ENCODE results near the gene DLGAP1.

Gene DLGAP1

GRCh38 chr18:3960142-3960541 lies 495.0 kb downstream of the DLGAP1 start:
- no peak for DNase-seq (ENCODE audit: low read depth in 2 of 3, low spot score in 2 of 3)

GRCh38 chr18:3952031-3952430 lies 503.1 kb downstream of the DLGAP1 start:
- DNase-seq (ENCODE audit: low read depth in 2 of 3, low spot score in 2 of 3), result no peak

GRCh38 chr18:3950668-3951404 lies 504.3 kb downstream of the DLGAP1 start:
- no peak for DNase-seq (ENCODE audit: low read depth in 2 of 3, low spot score in 2 of 3)

- no peak for DNase-seq (ENCODE audit: low read depth in 2 of 3, low spot score in 2 of 3)
Observed at GRCh38 chr18:3948958-3949357, 506.1 kb downstream of the DLGAP1 start.

- no peak for DNase-seq (ENCODE audit: low read depth in 2 of 3, low spot score in 2 of 3)
Observed at GRCh38 chr18:3947383-3947782, 507.7 kb downstream of the DLGAP1 start.

- DNase-seq (ENCODE audit: low read depth in 2 of 3, low spot score in 2 of 3), result no peak
Observed at GRCh38 chr18:3935305-3935704, 519.8 kb downstream of the DLGAP1 start.

- no peak for DNase-seq (ENCODE audit: low read depth in 2 of 3, low spot score in 2 of 3)
Observed at GRCh38 chr18:3932276-3932675, 522.8 kb downstream of the DLGAP1 start.

- DNase-seq (ENCODE audit: low read depth in 2 of 3, low spot score in 2 of 3), result no peak
Observed at GRCh38 chr18:3931542-3932112, 523.5 kb downstream of the DLGAP1 start.

- no peak for DNase-seq (ENCODE audit: low read depth in 2 of 3, low spot score in 2 of 3)
Observed at GRCh38 chr18:3931013-3931315, 524.1 kb downstream of the DLGAP1 start.

- DNase-seq (ENCODE audit: low read depth in 2 of 3, low spot score in 2 of 3), result no peak
Observed at GRCh38 chr18:3930126-3931012, 524.7 kb downstream of the DLGAP1 start.

- no peak for DNase-seq (ENCODE audit: low read depth in 2 of 3, low spot score in 2 of 3)
Observed at GRCh38 chr18:3924455-3924854, 530.7 kb downstream of the DLGAP1 start.

- no peak for DNase-seq (ENCODE audit: low read depth in 2 of 3, low spot score in 2 of 3)
Observed at GRCh38 chr18:3923750-3924149, 531.4 kb downstream of the DLGAP1 start.

GRCh38 chr18:3921826-3922225 lies 533.3 kb downstream of the DLGAP1 start:
- DNase-seq (ENCODE audit: low read depth in 2 of 3, low spot score in 2 of 3), result no peak

GRCh38 chr18:3920832-3921231 lies 534.3 kb downstream of the DLGAP1 start:
- DNase-seq (ENCODE audit: low read depth in 2 of 3, low spot score in 2 of 3), result no peak

GRCh38 chr18:3919396-3920061 lies 535.6 kb downstream of the DLGAP1 start:
- no peak for DNase-seq (ENCODE audit: low read depth in 2 of 3, low spot score in 2 of 3)

- no peak for DNase-seq (ENCODE audit: low read depth in 2 of 3, low spot score in 2 of 3)
Observed at GRCh38 chr18:3916082-3916481, 539.0 kb downstream of the DLGAP1 start.

- no peak for DNase-seq (ENCODE audit: low read depth in 2 of 3, low spot score in 2 of 3)
Observed at GRCh38 chr18:3914833-3915610, 540.1 kb downstream of the DLGAP1 start.

GRCh38 chr18:3914109-3914508 lies 541.0 kb downstream of the DLGAP1 start:
- DNase-seq (ENCODE audit: low read depth in 2 of 3, low spot score in 2 of 3), result no peak

GRCh38 chr18:3912705-3913104 lies 542.4 kb downstream of the DLGAP1 start:
- no peak for DNase-seq (ENCODE audit: low read depth in 2 of 3, low spot score in 2 of 3)

GRCh38 chr18:3911413-3911812 lies 543.7 kb downstream of the DLGAP1 start:
- no peak for DNase-seq (ENCODE audit: low read depth in 2 of 3, low spot score in 2 of 3)

- DNase-seq (ENCODE audit: low read depth in 2 of 3, low spot score in 2 of 3), result no peak
Observed at GRCh38 chr18:3910512-3910911, 544.6 kb downstream of the DLGAP1 start.
